ENCODE results near the gene OR2W3. TPM values are rescaled to one million over a fixed set of nuclear protein-coding genes. Genes with fewer than 3 reads are reported as not detected.

Gene OR2W3
- 0.24 TPM in 1 of 2 replicates, not detected in the other for total RNA-seq (2021)
- long read RNA-seq = 0 reads

GRCh38 chr1:247895163-247895637 is at the start of gene OR2W3:
Gene OR2W3 (plus strand): TSS chr1:247895587. CDS start chr1:247895587, 0 bp downstream.
- Histone ChIP-seq H3K14ac (ENCODE audit: insufficient read depth, low read length) (no peak within 1 kb of the TSS; the same call in 1 of the 2 replicates), H3K4me1 (ENCODE audit: insufficient read depth, low read length) (no peaks in the 10 kb centered on the region)

More at GRCh38 chr1:247895163-247895637, at the start of gene OR2W3:
- Histone ChIP-seq H3K4me2 (ENCODE audit: insufficient read depth, insufficient read length, low read length) (no peak within 1 kb of the TSS), H3K9ac (ENCODE audit: extremely low read depth, insufficient read length, low read length) (no peak within 1 kb of the TSS), H3K18ac (ENCODE audit: insufficient read length, low read depth, low read length) (no peak within 1 kb of the TSS), H4K8ac (replicated peaks; ENCODE audit: insufficient read length, low read depth, low read length) (no peak within 1 kb of the TSS), H3K9me3 (ENCODE audit: control insufficient read depth, low read depth, low read length) (peaks cover 16% of the 10 kb centered on the region), H3K4ac (ENCODE audit: low read depth, low read length) (no peak within 1 kb of the TSS), H2AFZ (ENCODE audit: low read length) (no peak within 1 kb of the TSS), H3K27ac (ENCODE audit: insufficient read length, low read depth, low read length) (no peak within 1 kb of the TSS), H3K23me2 (ENCODE audit: insufficient read length, low read depth, low read length, poor library complexity, severe bottlenecking) (no peaks in the 10 kb centered on the region), H2BK15ac (ENCODE audit: low read depth, low read length) (no peak within 1 kb of the TSS), H2BK20ac (ENCODE audit: low read depth, low read length, poor library complexity, severe bottlenecking) (no peak within 1 kb of the TSS), H3T11ph (ENCODE audit: low read length) (no peak within 1 kb of the TSS), H4K91ac (ENCODE audit: insufficient read length, low read depth, low read length) (no peak within 1 kb of the TSS), H3K27me3 (ENCODE audit: insufficient read depth, low read length) (no peaks in the 10 kb centered on the region), H4K5ac (ENCODE audit: insufficient read length, low read depth, low read length) (no peak within 1 kb of the TSS), H2BK12ac (ENCODE audit: insufficient read length, low read depth, low read length) (no peak within 1 kb of the TSS), H2AK5ac (ENCODE audit: insufficient read length, low read length) (no peak within 1 kb of the TSS), H3K79me1 (ENCODE audit: insufficient read depth, low read depth, low read length, poor library complexity, severe bottlenecking) (no peaks in the 10 kb centered on the region), H3K23ac (ENCODE audit: insufficient read length, low read depth, low read length) (no peak within 1 kb of the TSS), H2BK5ac (ENCODE audit: insufficient read length, low read length) (no peak within 1 kb of the TSS), H3K56ac (ENCODE audit: insufficient read length, low read depth, low read length) (no peak within 1 kb of the TSS), H4K20me1 (ENCODE audit: control insufficient read depth, insufficient read depth, insufficient read length) (no peaks in the 10 kb centered on the region), H3K79me2 (ENCODE audit: insufficient read depth, low read length) (no peaks in the 10 kb centered on the region), H2BK120ac (ENCODE audit: low read depth, low read length, poor library complexity, severe bottlenecking) (no peak within 1 kb of the TSS)
- Mint-ChIP-seq H3K27me3 (ENCODE audit: low read depth) (no peaks in the 10 kb centered on the region; the same call in 1 of the 2 replicates), H3K4me3 (no peak within 1 kb of the TSS), H3K9me3 (peaks cover 43 to 50% of the 10 kb centered on the region in 2 experiments), H3K27ac (no peak within 1 kb of the TSS), H3K4me1 (0 out of 4 replicates have a peak, but pooled peaks cover 0 to 6% of the 10 kb centered on the region in 2 experiments), H3K36me3 (ENCODE audit: insufficient read depth in 1 of 3, low read depth in 3 of 3) (peaks cover 0 to 10% (median 4%) of the 10 kb centered on the region in 3 experiments; a peak in 3 of 7 replicates)
- no CpG with 5 or more reads among the region's 2 CpGs for WGBS (ENCODE audit: extremely low coverage, insufficient read length, low lambda C conversion rate)
- TF ChIP-seq, protein P1, sequence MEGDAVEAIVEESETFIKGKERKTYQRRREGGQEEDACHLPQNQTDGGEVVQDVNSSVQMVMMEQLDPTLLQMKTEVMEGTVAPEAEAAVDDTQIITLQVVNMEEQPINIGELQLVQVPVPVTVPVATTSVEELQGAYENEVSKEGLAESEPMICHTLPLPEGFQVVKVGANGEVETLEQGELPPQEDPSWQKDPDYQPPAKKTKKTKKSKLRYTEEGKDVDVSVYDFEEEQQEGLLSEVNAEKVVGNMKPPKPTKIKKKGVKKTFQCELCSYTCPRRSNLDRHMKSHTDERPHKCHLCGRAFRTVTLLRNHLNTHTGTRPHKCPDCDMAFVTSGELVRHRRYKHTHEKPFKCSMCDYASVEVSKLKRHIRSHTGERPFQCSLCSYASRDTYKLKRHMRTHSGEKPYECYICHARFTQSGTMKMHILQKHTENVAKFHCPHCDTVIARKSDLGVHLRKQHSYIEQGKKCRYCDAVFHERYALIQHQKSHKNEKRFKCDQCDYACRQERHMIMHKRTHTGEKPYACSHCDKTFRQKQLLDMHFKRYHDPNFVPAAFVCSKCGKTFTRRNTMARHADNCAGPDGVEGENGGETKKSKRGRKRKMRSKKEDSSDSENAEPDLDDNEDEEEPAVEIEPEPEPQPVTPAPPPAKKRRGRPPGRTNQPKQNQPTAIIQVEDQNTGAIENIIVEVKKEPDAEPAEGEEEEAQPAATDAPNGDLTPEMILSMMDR (conservative IDR thresholded peaks at IDR 0.05) = no peak
- DNase-seq = no peak

Data from H9 (cell line).